Neuronal stem cell (in vitro differentiated cells): Measurements from ENCODE around the gene ZNF701.
"Not testable (repeated sequence)": the region's sequence is repeated elsewhere in the genome, so short reads cannot be mapped to it uniquely, and the experiment has no call there.

ENCODE experiments used
- DNase-seq: peaks from one replicate; pipeline ENCODE4 v3.0.0-alpha.2; 2013; ENCODE audit warnings: low spot score
- H2AFZ ChIP-seq: one replicate; pipeline ENCODE4 v1.6.1; 2013; ENCODE audit warnings: mild to moderate bottlenecking, low read length, inconsistent platforms
- H2AK5ac ChIP-seq: 2 replicates; pipeline ENCODE4 v1.6.1; 2013; ENCODE audit warnings: low read depth, mild to moderate bottlenecking, inconsistent platforms, low read length, moderate library complexity, mixed read lengths
- H2BK120ac ChIP-seq: 2 replicates; pipeline ENCODE4 v1.6.1; 2013; ENCODE audit warnings: low read depth, mild to moderate bottlenecking, inconsistent platforms, low read length, moderate library complexity, mixed read lengths
- H2BK12ac ChIP-seq: one replicate; pipeline ENCODE4 v1.6.1; 2013; ENCODE audit warnings: low read length, inconsistent platforms
- H2BK15ac ChIP-seq: 2 replicates; pipeline ENCODE4 v1.6.1; 2013; ENCODE audit warnings: mild to moderate bottlenecking, low read length, inconsistent platforms, mixed read lengths
- H2BK5ac ChIP-seq: one replicate; pipeline ENCODE4 v1.6.1; 2013; ENCODE audit warnings: inconsistent platforms, mild to moderate bottlenecking, low read length, moderate library complexity
- H3K14ac ChIP-seq: one replicate; pipeline ENCODE4 v1.6.1; 2013; ENCODE audit warnings: low read length, inconsistent platforms
- H3K18ac ChIP-seq: 2 replicates; pipeline ENCODE4 v1.6.1; 2013; ENCODE audit warnings: low read length, inconsistent platforms
- H3K23ac ChIP-seq: 2 replicates; pipeline ENCODE4 v1.6.1; 2013; ENCODE audit warnings: low read depth, mild to moderate bottlenecking, mixed read lengths, low read length, inconsistent platforms; ENCODE audit not compliant: poor library complexity
- H3K27ac ChIP-seq: replicated peaks from 3 replicates; pipeline ENCODE4 v1.5.1; 2013; ENCODE audit warnings: low read length, inconsistent platforms
- H3K27me3 ChIP-seq, 3 experiments: 2 replicates each; pipeline ENCODE4 v1.6.1; 2013; ENCODE audit warnings: low read length in 3 of 3, mild to moderate bottlenecking in 2 of 3, inconsistent platforms in 1 of 3, low read depth in 1 of 3, mixed read lengths in 1 of 3, moderate library complexity in 1 of 3; ENCODE audit not compliant: control insufficient read depth in 3 of 3, insufficient read depth in 3 of 3
- H3K36me3 ChIP-seq, 2 donors: replicated peaks in 1 of 2; 2 replicates each; pipeline ENCODE4 v1.6.1; 2013; ENCODE audit warnings: low read length in 2 of 2; ENCODE audit not compliant: control insufficient read depth in 2 of 2, insufficient read depth in 2 of 2
- H3K4ac ChIP-seq: 2 replicates; pipeline ENCODE4 v1.6.1; 2013; ENCODE audit warnings: inconsistent platforms, mild to moderate bottlenecking, low read length, moderate library complexity
- H3K4me1 ChIP-seq, 2 donors: 1 replicate in 1 of 2; 2 replicates in 1 of 2; pipeline ENCODE4 v1.6.1; 2013; ENCODE audit warnings: low read length in 2 of 2, low read depth in 1 of 2; ENCODE audit not compliant: control insufficient read depth in 2 of 2, insufficient read depth in 1 of 2
- H3K4me2 ChIP-seq: one replicate; pipeline ENCODE4 v1.6.1; 2013; ENCODE audit warnings: mild to moderate bottlenecking, low read length, inconsistent platforms; ENCODE audit not compliant: insufficient read depth, poor library complexity, severe bottlenecking
- H3K4me3 ChIP-seq, 2 donors: 2 replicates each; pipeline ENCODE4 v1.5.1; 2013; ENCODE audit warnings: low read length in 2 of 2, mild to moderate bottlenecking in 2 of 2, inconsistent platforms in 1 of 2, moderate library complexity in 1 of 2
- H3K79me1 ChIP-seq: one replicate; pipeline ENCODE4 v1.6.1; 2013; ENCODE audit warnings: low read depth, mild to moderate bottlenecking, inconsistent platforms, low read length, moderate library complexity
- H3K9ac ChIP-seq: one replicate; pipeline ENCODE4 v1.6.1; 2013; ENCODE audit warnings: mild to moderate bottlenecking, low read depth, low read length, inconsistent platforms; ENCODE audit not compliant: poor library complexity
- H3K9me3 ChIP-seq, 2 donors: replicated peaks in 1 of 2; 2 replicates each; pipeline versions ENCODE3 to v1.6.1; 2013; ENCODE audit warnings: low read length in 2 of 2, mild to moderate bottlenecking in 2 of 2, inconsistent platforms in 1 of 2, low read depth in 1 of 2, mixed read lengths in 1 of 2, moderate library complexity in 1 of 2; ENCODE audit not compliant: control insufficient read depth in 2 of 2, insufficient read depth in 1 of 2
- H4K8ac ChIP-seq: one replicate; pipeline ENCODE4 v1.6.1; 2013; ENCODE audit warnings: low read depth, mild to moderate bottlenecking, inconsistent platforms, low read length, moderate library complexity
- H4K91ac ChIP-seq: one replicate; pipeline ENCODE4 v1.6.1; 2013; ENCODE audit warnings: low read length, low read depth, mild to moderate bottlenecking, inconsistent platforms; ENCODE audit not compliant: poor library complexity
- WGBS, 2 donors: extraction: QIAGEN DNeasy Blood & Tissue Kit; methylation state at CpG; one replicate each; pipeline ENCODE4 v1.1.7; 2013; ENCODE audit warnings: missing lambda C conversion rate in 2 of 2, mixed read lengths in 1 of 2; ENCODE audit not compliant: insufficient read length in 2 of 2, insufficient replicate concordance in 1 of 2; ENCODE audit errors: extremely low coverage in 2 of 2; 5-methylcytosine and 5-hydroxymethylcytosine counted together

The ZNF701 gene

GRCh38 chr19:52554216-52554971 is 15.7 kb upstream of the ZNF701 start:
- Histone ChIP-seq H3K27ac (no peak overlapping the region), H3K14ac (no peak overlapping the region), H3K27me3 (no peaks in the 10 kb centered on the region), H3K9me3 (peaks cover 18 to 87% of the 10 kb centered on the region in 2 donors), H3K4me3 (no peak overlapping the region), H3K4ac (no peak overlapping the region), H3K4me1 (no peaks in the 10 kb centered on the region), H3K79me1 (no peaks in the 10 kb centered on the region), H2AFZ (no peak overlapping the region), H3K36me3 (peaks cover 28 to 80% of the 10 kb centered on the region in 2 donors), H3K18ac (no peak overlapping the region), H2BK15ac (no peak overlapping the region), H2AK5ac (no peak overlapping the region), H3K23ac (no peak overlapping the region), H3K9ac (no peak overlapping the region), H4K91ac (no peak overlapping the region), H2BK120ac (no peak overlapping the region), H2BK12ac (no peak overlapping the region), H2BK5ac (no peak overlapping the region), H4K8ac (no peak overlapping the region), H3K4me2 (no peak overlapping the region)
- DNase-seq = no peak
- WGBS, 2 donors = no CpG with 5 or more reads among the region's 15 CpGs

GRCh38 chr19:52557231-52557995 is 12.7 kb upstream of the ZNF701 start:
- H3K9ac ChIP-seq = no peak overlapping the region
- no peaks in the 10 kb centered on the region for H3K4me1 ChIP-seq
- H3K79me1 ChIP-seq = no peaks in the 10 kb centered on the region
- H2BK12ac ChIP-seq = no peak overlapping the region
- WGBS, 2 donors = no CpG with 5 or more reads among the region's 16 CpGs
- no peak overlapping the region for H3K18ac ChIP-seq
- H4K91ac ChIP-seq = no peak overlapping the region
- H3K23ac ChIP-seq = no peak overlapping the region
- no peak overlapping the region for H3K27ac ChIP-seq
- H2AK5ac ChIP-seq = no peak overlapping the region
- no peak overlapping the region for H2BK120ac ChIP-seq
- H2BK5ac ChIP-seq = no peak overlapping the region
- H3K4me2 ChIP-seq = no peak overlapping the region
- H3K4ac ChIP-seq = no peak overlapping the region
- no peak overlapping the region for H3K14ac ChIP-seq
- no peak overlapping the region for H2BK15ac ChIP-seq
- no peaks in the 10 kb centered on the region for H3K27me3 ChIP-seq
- peaks cover 26 to 84% of the 10 kb centered on the region in 2 donors for H3K36me3 ChIP-seq
- H3K4me3 ChIP-seq = no peak overlapping the region
- no peak overlapping the region for H4K8ac ChIP-seq
- H2AFZ ChIP-seq = no peak overlapping the region
- DNase-seq = no peak
- H3K9me3 ChIP-seq = peaks cover 17 to 82% of the 10 kb centered on the region in 2 donors

GRCh38 chr19:52558732-52559445 is 11.2 kb upstream of the ZNF701 start:
- not testable (repeated sequence) for H3K27ac ChIP-seq, H3K79me1 ChIP-seq, H2AFZ ChIP-seq, H2BK120ac ChIP-seq, H4K8ac ChIP-seq, H3K23ac ChIP-seq, H3K4me2 ChIP-seq, H4K91ac ChIP-seq, H3K4ac ChIP-seq, DNase-seq, H2BK5ac ChIP-seq, H3K4me3 ChIP-seq, H3K27me3 ChIP-seq, H3K9ac ChIP-seq, H3K4me1 ChIP-seq, H3K18ac ChIP-seq, H3K14ac ChIP-seq, H2BK15ac ChIP-seq, H2BK12ac ChIP-seq, H2AK5ac ChIP-seq
- no CpG with 5 or more reads among the region's 5 CpGs for WGBS, 2 donors
- H3K36me3 ChIP-seq = peaks cover 22 to 81% of the 10 kb centered on the region in 2 donors
- H3K9me3 ChIP-seq = peaks cover 16 to 77% of the 10 kb centered on the region in 2 donors

GRCh38 chr19:52561611-52562010 is 8.5 kb upstream of the ZNF701 start:
- not testable (repeated sequence) for H2BK5ac ChIP-seq, H3K9ac ChIP-seq, H3K4me2 ChIP-seq, H2BK120ac ChIP-seq, H3K79me1 ChIP-seq, H3K14ac ChIP-seq, H2AFZ ChIP-seq, H4K91ac ChIP-seq, H3K27me3 ChIP-seq, H3K4me3 ChIP-seq, H4K8ac ChIP-seq, H3K4me1 ChIP-seq, DNase-seq, H2AK5ac ChIP-seq, H3K18ac ChIP-seq, H3K4ac ChIP-seq, H2BK12ac ChIP-seq, H2BK15ac ChIP-seq, H3K27ac ChIP-seq, H3K23ac ChIP-seq
- Histone ChIP-seq H3K36me3 (peaks cover 7 to 58% of the 10 kb centered on the region in 2 donors), H3K9me3 (peaks cover 5 to 57% of the 10 kb centered on the region in 2 donors)
- no CpG with 5 or more reads among the region's 8 CpGs for WGBS, 2 donors
